Endothelial cell of hepatic sinusoid (primary cell): ENCODE results near the gene TRMT10A.
"Not testable (repeated sequence)": the region's sequence is repeated elsewhere in the genome, so short reads cannot be mapped to it uniquely, and the experiment has no call there.

Source experiments
- in situ Hi-C: cut with HindIII; loops from 2 replicates; pipeline ENCODE4 v1.10.0; 2017; ENCODE audit warnings: low sequenced_read_pairs

TRMT10A gene

DNA sequence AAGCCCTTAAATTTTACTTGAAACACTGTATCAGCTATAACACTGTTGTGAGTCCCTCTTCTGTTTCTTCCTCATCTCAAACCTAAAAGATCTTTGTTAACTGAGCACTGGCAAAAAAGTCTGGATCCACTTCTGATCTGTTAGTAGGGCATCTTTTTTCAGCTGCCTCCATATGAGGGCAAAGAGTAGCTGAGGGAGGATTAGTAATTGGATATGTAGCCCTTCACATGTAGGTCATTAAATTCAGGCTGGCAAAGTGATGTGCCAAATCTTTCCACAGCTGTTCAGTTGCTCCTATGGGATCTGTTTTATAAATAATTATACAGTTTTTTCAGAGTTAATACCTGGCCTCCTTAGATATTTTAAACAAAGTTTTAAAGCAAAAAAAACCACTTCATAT lies 1.1 kb upstream of the TRMT10A start:
- in situ Hi-C loops: no loop called here

DNA sequence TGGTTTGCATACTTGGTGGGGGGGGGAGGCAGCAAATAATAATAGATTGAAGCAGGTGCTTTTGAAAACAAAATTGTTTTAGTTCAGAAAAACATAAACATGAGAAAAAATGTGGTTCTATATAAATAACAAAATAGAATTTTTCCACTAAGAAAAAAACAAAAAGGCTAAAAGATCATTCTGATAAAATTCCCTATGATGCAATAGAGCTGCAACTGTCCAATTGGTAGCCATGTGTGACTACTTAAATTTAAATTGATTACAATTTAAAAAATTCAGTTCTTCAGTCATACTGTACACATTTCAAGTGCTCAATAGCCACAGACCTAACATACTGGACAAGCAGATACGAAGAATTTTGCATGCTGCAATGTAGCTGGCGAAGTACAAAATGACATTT lies 11.0 kb downstream of the TRMT10A start:
- in situ Hi-C loops: no loop called here

DNA sequence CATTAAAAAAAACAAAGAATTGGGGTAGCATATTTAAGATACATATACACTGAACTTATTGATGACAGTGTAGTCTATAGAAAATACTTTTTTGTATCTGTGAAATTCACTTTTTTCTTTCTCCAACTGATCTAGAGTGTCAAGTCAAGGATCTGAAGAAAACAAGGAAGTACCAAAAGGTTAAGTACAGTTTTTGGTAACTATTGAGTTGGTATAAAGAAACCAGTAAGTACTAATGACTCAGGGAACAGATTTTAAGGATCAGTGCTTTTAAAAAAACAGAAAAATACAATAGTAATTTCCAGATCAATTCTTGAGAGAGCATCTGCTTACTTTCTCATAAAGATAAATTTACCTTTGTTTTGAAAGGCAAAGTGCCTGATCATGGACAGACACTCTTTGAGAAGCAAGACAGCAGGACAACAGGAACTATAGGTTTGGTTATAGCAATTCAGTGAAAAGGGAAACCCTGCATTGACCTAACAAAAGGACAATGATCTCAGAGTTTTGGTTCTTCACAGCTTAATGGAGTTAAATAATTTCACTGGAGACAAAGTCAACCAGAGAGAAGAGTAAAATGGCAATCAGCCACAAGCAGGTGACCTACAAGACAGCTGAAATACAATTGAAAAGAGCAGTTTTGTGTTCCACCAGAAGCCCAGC lies 23.4 kb downstream of the TRMT10A start:
- in situ Hi-C loops: no loop called here

DNA sequence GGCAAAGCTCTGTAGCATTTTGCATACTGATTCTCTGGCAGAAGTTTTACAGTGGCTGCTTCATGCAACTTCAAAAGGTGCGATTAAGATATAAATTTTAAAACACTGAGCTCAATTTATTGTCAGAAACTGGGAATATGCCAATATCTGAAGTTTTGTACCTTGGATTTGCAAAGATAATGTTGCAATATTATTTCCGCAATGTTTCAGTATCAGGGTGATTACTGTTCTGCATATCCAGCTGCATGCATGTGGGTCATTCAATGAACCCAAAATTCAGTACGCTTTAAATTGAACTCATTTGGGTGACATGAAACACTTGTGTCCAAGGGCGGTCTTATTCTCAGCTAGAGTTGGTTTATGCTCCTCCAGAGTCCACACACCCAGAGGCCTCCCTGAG lies 26.2 kb downstream of the TRMT10A start:
- in situ Hi-C loops: no loop called here

DNA sequence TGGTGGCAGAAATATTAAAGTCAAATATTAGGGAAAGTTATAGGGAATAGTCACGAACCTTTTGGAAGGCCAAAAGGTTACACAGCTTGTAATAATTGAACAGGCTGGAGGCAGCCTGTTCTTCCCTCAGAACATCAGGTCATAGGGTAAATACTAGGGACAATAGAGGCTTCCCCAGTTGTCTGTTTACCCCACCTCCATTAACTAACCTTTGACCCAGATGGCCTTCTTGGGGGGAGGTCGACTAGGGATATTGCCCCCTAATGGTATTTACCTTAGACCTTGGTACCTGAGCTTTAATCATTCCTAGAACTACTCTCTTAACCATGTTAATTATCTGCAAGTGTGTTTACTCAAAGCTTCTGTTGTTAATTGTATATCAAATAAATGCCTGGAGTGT lies 27.0 kb downstream of the TRMT10A start:
- in situ Hi-C loops: no loop called here

DNA sequence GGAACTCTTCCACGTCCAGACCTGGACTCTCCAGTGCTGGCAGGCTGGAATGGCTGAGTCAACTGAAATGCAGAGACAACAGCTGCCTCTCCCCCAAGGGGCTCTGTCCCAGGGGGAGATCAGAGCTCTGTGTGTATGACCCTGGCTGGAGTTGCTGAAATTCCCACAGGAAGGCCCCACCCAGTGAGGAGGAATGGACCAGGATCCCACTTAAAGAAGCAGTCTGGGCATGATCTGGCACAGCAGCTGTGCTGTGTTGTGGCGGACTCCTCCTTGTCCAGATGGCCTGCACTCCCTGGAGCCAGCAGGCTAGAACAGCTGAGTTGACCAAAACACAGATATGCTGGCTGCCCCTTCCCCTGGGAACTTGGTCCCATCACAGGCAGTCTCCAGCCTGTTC lies 27.6 kb downstream of the TRMT10A start:
- in situ Hi-C loops: no loop called here

DNA sequence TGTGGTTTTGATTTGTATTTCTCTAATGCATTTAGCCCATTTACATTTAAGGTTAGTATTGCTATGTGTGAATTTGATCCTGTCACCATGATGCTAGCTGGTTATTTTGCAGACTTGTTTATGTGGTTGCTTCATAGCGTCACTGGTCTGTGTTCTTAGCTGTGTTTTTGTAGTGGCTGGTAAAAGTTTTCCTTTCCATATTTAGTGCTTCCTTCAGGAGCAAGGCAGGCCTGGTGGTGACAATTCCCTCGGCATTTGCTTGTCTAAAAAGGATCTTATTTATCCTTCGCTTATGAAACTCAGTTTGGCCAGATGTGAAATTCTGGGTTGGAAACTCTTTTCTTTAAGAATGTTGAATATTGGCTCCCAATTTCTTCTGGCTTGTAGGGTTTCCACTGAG lies 29.1 kb downstream of the TRMT10A start:
- in situ Hi-C loops: not testable (repeated sequence)

DNA sequence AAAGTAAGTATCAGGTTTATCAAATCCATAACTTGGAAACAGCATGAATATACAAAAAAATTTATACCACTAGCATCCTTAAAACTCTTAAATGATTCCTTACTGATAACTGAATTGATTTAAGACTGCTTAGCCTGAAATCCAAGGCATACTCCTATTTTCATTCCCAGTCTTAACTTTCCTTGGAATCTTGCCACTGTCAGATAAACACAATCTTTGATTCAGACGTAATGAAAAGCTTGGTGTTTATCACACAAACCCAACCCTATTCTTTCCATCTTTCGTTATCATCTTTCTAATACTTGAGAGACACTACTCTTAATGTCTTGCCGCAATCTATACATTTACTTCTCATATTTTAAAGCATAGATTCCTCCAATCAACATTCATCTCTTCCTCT lies 33.9 kb downstream of the TRMT10A start:
- in situ Hi-C loops: no loop called here

DNA sequence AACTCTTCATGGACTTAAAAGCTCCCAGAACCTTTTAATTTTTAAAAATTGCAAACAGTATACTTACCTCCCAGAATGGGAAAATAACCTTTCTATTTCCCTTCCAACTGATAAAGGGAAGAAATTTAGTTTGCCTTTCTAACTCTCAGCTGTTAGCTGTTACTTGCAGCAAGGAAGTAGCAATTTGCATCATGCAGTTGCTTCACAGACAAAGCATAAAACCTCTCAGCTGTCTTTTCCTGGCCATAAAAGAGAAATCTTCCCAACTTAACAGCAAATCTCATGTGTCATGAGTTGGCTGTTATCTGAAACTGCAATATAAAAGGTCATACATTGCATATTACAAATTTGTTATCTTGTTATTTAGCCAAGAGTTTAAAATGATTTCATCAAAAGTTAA lies 34.6 kb downstream of the TRMT10A start:
- in situ Hi-C loops: no loop called here

DNA sequence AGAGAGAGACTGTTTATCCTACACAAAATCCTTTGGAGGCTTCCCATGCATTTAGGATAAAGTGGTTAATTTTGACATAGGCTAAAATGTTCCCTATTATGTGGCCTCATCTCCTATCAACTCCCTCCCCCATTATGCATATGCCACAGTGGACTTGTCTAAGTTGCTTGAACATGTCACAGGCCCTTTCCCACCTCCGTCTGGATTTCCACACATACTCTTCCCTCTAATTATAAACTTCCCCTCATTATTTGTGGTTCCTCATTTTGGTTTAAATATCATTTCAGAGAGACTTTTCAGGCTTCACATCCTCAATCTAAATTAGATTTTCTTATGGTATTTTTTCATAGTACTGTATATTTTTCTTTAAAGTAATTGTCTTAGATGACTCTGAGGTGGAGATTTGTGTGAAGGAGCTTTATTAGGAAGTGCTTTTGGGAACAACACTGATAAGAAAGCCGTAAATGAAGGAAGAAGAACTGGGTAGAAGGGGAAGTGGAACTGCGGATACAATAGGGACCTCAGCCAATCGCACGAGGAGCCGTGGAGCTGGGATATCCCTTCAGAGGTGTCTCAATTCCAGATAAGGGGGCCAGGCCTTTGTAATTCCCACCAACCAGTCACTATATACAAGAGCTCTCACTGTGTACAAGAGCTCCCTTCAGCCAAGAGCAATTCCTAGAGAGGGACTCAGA lies 45.1 kb downstream of the TRMT10A start:
- in situ Hi-C loops: no loop called here

DNA sequence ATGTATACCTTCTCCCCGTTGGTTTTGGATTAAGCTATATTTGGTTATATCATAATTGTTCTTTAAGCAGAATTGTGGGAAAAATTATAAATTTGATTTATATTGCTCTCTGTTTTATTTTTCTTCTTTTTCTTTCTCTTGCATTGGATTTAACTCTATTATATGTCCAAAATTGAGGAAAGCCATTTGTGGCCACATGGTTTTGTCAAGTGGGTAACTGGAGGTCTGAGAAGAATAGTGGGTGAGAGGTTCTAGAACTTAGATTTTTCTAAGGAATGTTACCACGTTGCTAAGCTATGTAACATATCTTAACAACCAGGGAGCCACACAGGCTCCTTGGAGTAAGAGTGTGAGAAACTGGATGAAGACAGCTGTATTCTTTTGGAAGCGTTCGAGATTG lies 53.1 kb downstream of the TRMT10A start, which contains the start of gene C4orf17:
TSS of gene C4orf17 (plus strand) at position 301 of the 400 bp plus-strand sequence. CDS start 2,061 bp downstream, outside the sequence.
- in situ Hi-C loops: no loop called here

DNA sequence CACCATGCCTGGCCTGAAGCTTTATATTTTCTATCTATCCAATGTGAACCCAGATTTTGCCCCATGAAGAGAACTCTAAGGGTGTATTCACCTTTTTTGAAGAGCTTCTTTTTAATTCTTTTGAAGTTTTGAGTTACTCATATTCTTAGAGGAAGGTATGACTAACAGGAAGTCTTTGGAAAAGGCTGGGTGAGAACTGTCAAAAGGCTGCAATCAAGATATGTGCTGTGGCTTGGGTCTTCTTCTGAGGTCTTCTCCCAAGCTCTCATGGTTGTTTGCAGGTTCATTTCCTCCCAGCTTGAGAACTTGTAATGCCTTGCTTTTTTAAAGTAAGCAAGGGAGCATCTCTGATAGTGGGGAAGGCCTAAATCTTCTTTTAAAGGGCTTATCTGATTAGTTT lies 56.1 kb downstream of the TRMT10A start:
- in situ Hi-C loops: no loop called here

DNA sequence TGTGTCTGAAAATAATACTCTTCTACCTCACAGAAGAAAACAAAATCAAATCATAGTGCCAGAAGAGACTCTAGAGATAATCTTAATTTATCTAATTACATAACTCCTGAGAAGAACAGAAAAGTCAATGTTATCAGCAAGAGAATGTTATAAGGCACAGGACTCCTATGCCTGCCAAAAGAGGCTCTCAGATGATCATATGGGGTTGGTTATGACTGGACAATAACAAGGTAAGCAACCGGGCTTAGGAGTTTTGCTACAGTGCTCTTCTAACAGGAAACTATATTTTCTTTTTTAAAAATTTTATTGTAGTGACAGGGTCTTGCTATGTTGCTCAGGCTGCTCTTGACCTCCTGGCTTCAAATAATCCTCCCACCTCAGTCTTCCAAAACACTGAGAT lies 56.5 kb downstream of the TRMT10A start:
- in situ Hi-C loops: no loop called here

DNA sequence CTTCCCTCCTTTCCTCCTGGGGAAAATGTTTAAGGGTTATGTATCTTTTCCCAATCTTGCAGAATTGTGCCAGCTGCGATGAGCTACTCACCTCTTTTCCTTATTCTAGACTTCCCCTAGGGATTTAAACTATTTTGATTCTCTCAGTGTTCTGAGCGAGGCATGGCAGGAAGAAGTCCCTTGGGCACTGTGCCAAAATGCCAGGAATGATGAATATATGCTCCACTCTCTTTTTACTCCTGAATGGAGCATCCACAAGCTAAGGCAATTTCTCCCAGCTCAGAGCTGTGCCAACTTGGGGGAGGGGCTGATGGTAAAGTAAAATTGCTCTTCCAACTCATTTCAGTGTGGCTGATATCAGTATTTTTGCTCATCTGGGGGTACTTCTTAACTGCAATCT lies 57.1 kb downstream of the TRMT10A start:
- in situ Hi-C loops: no loop called here

DNA sequence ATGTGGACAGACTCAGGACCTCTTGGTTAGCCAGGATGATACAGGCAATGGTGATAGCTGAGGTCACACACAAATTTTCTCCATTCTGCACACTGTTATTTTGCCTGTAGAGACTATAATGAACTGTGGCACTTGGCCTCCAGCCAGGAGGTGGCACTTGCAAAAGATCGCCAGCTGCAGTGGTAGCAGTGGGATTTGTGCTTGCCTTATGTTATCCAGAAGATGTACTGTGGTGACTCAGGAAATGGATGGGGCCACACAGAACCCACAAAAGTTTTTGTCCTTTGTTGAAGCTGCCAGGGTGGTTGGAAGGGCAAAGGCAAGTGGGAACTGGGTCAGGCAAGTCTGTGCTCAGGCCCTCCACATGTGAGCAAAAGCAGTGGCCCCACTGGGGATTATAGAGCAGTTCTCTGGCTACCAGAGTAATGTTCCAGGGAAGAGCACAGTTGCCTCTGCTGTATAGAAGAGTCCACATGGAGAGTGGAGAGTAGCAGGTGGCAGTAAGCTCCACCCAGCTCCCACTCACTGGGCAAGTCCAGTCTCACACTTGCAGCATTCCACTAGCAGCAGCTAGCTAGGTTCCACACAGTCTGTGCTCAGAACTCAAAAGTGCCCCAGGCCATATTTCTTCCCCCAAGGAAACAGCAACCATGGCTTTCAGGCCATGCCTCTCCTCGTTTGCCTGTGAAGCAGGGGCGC lies 58.9 kb downstream of the TRMT10A start:
- in situ Hi-C loops: no loop called here
